GM12872 (cell line): ENCODE results near the gene GTSE1.

Experiments used
- CTCF ChIP-seq: IDR thresholded peaks from 3 replicates; pipeline ENCODE4 v1.5.1; 2011; ENCODE audit warnings: low read depth, mild to moderate bottlenecking, low read length, moderate library complexity; ENCODE audit not compliant: insufficient read depth

GTSE1 gene

GRCh38 chr22:46372686-46373085 lies 76.0 kb downstream of the GTSE1 start:
- TF ChIP-seq CTCF, result no peak

GRCh38 chr22:46373159-46373558 lies 76.5 kb downstream of the GTSE1 start:
- TF ChIP-seq CTCF, result no peak

- no peak for TF ChIP-seq CTCF
Observed at GRCh38 chr22:46373921-46374662, 77.4 kb downstream of the GTSE1 start.

- TF ChIP-seq CTCF, result no peak
Observed at GRCh38 chr22:46374663-46375474, 78.2 kb downstream of the GTSE1 start.

- no peak for TF ChIP-seq CTCF
Observed at GRCh38 chr22:46376111-46376510, 79.4 kb downstream of the GTSE1 start.

- no peak for TF ChIP-seq CTCF
Observed at GRCh38 chr22:46376908-46377524, 80.3 kb downstream of the GTSE1 start.
